OCI-LY3 (cell line): ENCODE results near the gene CACNA2D2.

Experiments used
- CTCF ChIP-seq: fragments of 200-600, 300-600 bp; sonication (generic); IDR thresholded peaks from 2 replicates; pipeline ENCODE4 v1.5.1; 2014; ENCODE audit warnings: antibody characterized with exemption, low read length, low read depth
- EZH2phosphoT487 ChIP-seq: fragments of 200-600 bp; shearing (Covaris generic); IDR thresholded peaks from 2 replicates; pipeline ENCODE4 v1.6.1; 2018; ENCODE audit warnings: antibody characterized with exemption, mixed run types, low read depth

DNA sequence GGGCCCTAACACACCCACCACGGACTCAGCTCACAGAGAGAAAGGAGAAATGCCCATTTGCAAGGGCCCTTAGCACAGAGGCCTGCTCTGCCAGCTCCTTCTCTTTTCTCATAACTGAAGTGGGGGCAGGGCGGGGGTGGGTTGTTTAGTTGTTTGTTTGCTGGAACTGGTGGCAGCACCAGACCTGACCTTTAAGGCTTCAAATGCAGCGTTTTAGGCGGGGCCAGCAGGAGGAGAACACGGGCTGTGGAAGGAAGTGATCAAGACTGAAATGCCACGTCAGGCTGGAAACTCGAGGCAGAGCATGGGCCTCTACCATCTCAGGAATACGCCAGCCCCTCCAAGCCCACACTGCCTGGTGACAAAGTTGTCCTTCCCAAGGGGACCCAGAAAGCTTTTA lies 9.3 kb downstream of the CACNA2D2 start:
- TF ChIP-seq CTCF (no peak), EZH2phosphoT487 (no peak)
